ENCODE data around the gene FAM219A. TPM values are rescaled to one million over a fixed set of nuclear protein-coding genes. Genes with fewer than 3 reads are reported as not detected.
A peak's percentile ranks its signal among the peaks of the same experiment; 100 is the strongest.

Gene FAM219A
- polyA plus RNA-seq (2013, experiment 1 of 2) = 6.7 TPM
- 8.2 TPM for polyA plus RNA-seq (2013, experiment 2 of 2)

GRCh38 chr9:34458013-34458958 is at the start of gene FAM219A, which contains the start of gene DNAI1:
TSS of gene FAM219A (minus strand) at chr9:34458570. CDS start at chr9:34458263, 307 bp downstream.
TSS of gene DNAI1 (plus strand) at chr9:34458805. CDS start at chr9:34459006, 201 bp downstream.
- Histone ChIP-seq H3K36me3 (ENCODE audit: insufficient read depth, low read length) (no peaks in the 10 kb centered on the region), H3K4me1 (ENCODE audit: insufficient read depth, low read length) (0 out of 2 replicates have a peak, but pooled peaks cover 4% of the 10 kb centered on the region), H3K9me3 (ENCODE audit: insufficient read depth, low read depth, low read length) (no peaks in the 10 kb centered on the region), H3K27me3 (ENCODE audit: insufficient read depth, low read length) (peaks cover 15% of the 10 kb centered on the region; the same call in 1 of the 2 replicates), H3K4me3 (ENCODE audit: low read length) (peak within 1 kb of the TSS; percentile 73), H3K27ac (ENCODE audit: low read depth, low read length) (no peak within 1 kb of the TSS; the same call in 1 of the 2 replicates), H3K9ac (ENCODE audit: low read depth, low read length) (peak within 1 kb of the TSS; percentile 39)
- WGBS = under 1% methylated on average over 94 of the region's 94 CpGs

GRCh38 chr9:34507966-34508365 is 49.6 kb upstream of the FAM219A start:
- H3K9ac ChIP-seq (ENCODE audit: low read depth, low read length) = no peak overlapping the region
- no peak overlapping the region for H3K27ac ChIP-seq (ENCODE audit: low read depth, low read length)
- no peak overlapping the region for H3K4me3 ChIP-seq (ENCODE audit: low read length)
- no peaks in the 10 kb centered on the region for H3K36me3 ChIP-seq (ENCODE audit: insufficient read depth, low read length)
- H3K9me3 ChIP-seq (ENCODE audit: insufficient read depth, low read depth, low read length) = no peaks in the 10 kb centered on the region
- no peaks in the 10 kb centered on the region; the same call in 1 of the 2 replicates for H3K27me3 ChIP-seq (ENCODE audit: insufficient read depth, low read length)
- H3K4me1 ChIP-seq (ENCODE audit: insufficient read depth, low read length) = peaks cover 27% of the 10 kb centered on the region

- WGBS = 92% methylated on average over 5 of the region's 5 CpGs
- H3K4me1 ChIP-seq (ENCODE audit: insufficient read depth, low read length) = peaks cover 26% of the 10 kb centered on the region
- H3K4me3 ChIP-seq (ENCODE audit: low read length) = no peak overlapping the region
- no peaks in the 10 kb centered on the region; the same call in 1 of the 2 replicates for H3K27me3 ChIP-seq (ENCODE audit: insufficient read depth, low read length)
- no peak overlapping the region for H3K9ac ChIP-seq (ENCODE audit: low read depth, low read length)
- no peaks in the 10 kb centered on the region for H3K36me3 ChIP-seq (ENCODE audit: insufficient read depth, low read length)
- no peak overlapping the region for H3K27ac ChIP-seq (ENCODE audit: low read depth, low read length)
- H3K9me3 ChIP-seq (ENCODE audit: insufficient read depth, low read depth, low read length) = no peaks in the 10 kb centered on the region
These were observed 49.2 kb upstream of the FAM219A start for GRCh38 chr9:34507556-34507955.

- no peaks in the 10 kb centered on the region; the same call in 1 of the 2 replicates for H3K27me3 ChIP-seq (ENCODE audit: insufficient read depth, low read length)
- no peak overlapping the region for H3K9ac ChIP-seq (ENCODE audit: low read depth, low read length)
- no peaks in the 10 kb centered on the region for H3K9me3 ChIP-seq (ENCODE audit: insufficient read depth, low read depth, low read length)
- no peak overlapping the region for H3K27ac ChIP-seq (ENCODE audit: low read depth, low read length)
- no peaks in the 10 kb centered on the region for H3K36me3 ChIP-seq (ENCODE audit: insufficient read depth, low read length)
- 92% methylated on average over 7 of the region's 7 CpGs for WGBS
- peaks cover 18% of the 10 kb centered on the region; the same call in 1 of the 2 replicates for H3K4me1 ChIP-seq (ENCODE audit: insufficient read depth, low read length)
- H3K4me3 ChIP-seq (ENCODE audit: low read length) = no peak overlapping the region
These were observed 48.3 kb upstream of the FAM219A start for GRCh38 chr9:34506623-34507022.

GRCh38 chr9:34505370-34506120 is 47.2 kb upstream of the FAM219A start:
- H3K4me1 ChIP-seq (ENCODE audit: insufficient read depth, low read length) = peaks cover 9% of the 10 kb centered on the region; the same call in 1 of the 2 replicates
- H3K27ac ChIP-seq (ENCODE audit: low read depth, low read length) = no peak overlapping the region
- H3K9ac ChIP-seq (ENCODE audit: low read depth, low read length) = no peak overlapping the region
- no peaks in the 10 kb centered on the region for H3K27me3 ChIP-seq (ENCODE audit: insufficient read depth, low read length)
- WGBS = 92% methylated on average over 5 of the region's 5 CpGs
- H3K9me3 ChIP-seq (ENCODE audit: insufficient read depth, low read depth, low read length) = no peaks in the 10 kb centered on the region
- no peaks in the 10 kb centered on the region for H3K36me3 ChIP-seq (ENCODE audit: insufficient read depth, low read length)
- H3K4me3 ChIP-seq (ENCODE audit: low read length) = no peak overlapping the region

- Histone ChIP-seq H3K9me3 (ENCODE audit: insufficient read depth, low read depth, low read length) (no peaks in the 10 kb centered on the region), H3K27ac (ENCODE audit: low read depth, low read length) (no peak overlapping the region), H3K27me3 (ENCODE audit: insufficient read depth, low read length) (no peaks in the 10 kb centered on the region), H3K4me3 (ENCODE audit: low read length) (no peak overlapping the region), H3K36me3 (ENCODE audit: insufficient read depth, low read length) (no peaks in the 10 kb centered on the region), H3K9ac (ENCODE audit: low read depth, low read length) (no peak overlapping the region), H3K4me1 (ENCODE audit: insufficient read depth, low read length) (0 out of 2 replicates have a peak, but pooled peaks cover 4% of the 10 kb centered on the region)
These were observed 45.0 kb upstream of the FAM219A start for GRCh38 chr9:34503406-34503805.

GRCh38 chr9:34502891-34503290 is 44.5 kb upstream of the FAM219A start:
- no peak overlapping the region for H3K9ac ChIP-seq (ENCODE audit: low read depth, low read length)
- H3K27ac ChIP-seq (ENCODE audit: low read depth, low read length) = no peak overlapping the region
- H3K9me3 ChIP-seq (ENCODE audit: insufficient read depth, low read depth, low read length) = no peaks in the 10 kb centered on the region
- H3K27me3 ChIP-seq (ENCODE audit: insufficient read depth, low read length) = no peaks in the 10 kb centered on the region
- no peaks in the 10 kb centered on the region for H3K36me3 ChIP-seq (ENCODE audit: insufficient read depth, low read length)
- 0 out of 2 replicates have a peak, but pooled peaks cover 4% of the 10 kb centered on the region for H3K4me1 ChIP-seq (ENCODE audit: insufficient read depth, low read length)
- no peak overlapping the region for H3K4me3 ChIP-seq (ENCODE audit: low read length)
- 75% methylated on average over 6 of the region's 6 CpGs for WGBS

- Histone ChIP-seq H3K27me3 (ENCODE audit: insufficient read depth, low read length) (no peaks in the 10 kb centered on the region), H3K9ac (ENCODE audit: low read depth, low read length) (no peak overlapping the region), H3K27ac (ENCODE audit: low read depth, low read length) (no peak overlapping the region), H3K4me1 (ENCODE audit: insufficient read depth, low read length) (0 out of 2 replicates have a peak, but pooled peaks cover 4% of the 10 kb centered on the region), H3K9me3 (ENCODE audit: insufficient read depth, low read depth, low read length) (no peaks in the 10 kb centered on the region), H3K4me3 (ENCODE audit: low read length) (no peak overlapping the region), H3K36me3 (ENCODE audit: insufficient read depth, low read length) (no peaks in the 10 kb centered on the region)
- 79% methylated on average over 10 of the region's 10 CpGs for WGBS
These were observed 44.1 kb upstream of the FAM219A start for GRCh38 chr9:34502471-34502870.

- 55% methylated on average over 5 of the region's 5 CpGs for WGBS
- no peaks in the 10 kb centered on the region for H3K27me3 ChIP-seq (ENCODE audit: insufficient read depth, low read length)
- 0 out of 2 replicates have a peak, but pooled peaks cover 4% of the 10 kb centered on the region for H3K4me1 ChIP-seq (ENCODE audit: insufficient read depth, low read length)
- no peaks in the 10 kb centered on the region for H3K36me3 ChIP-seq (ENCODE audit: insufficient read depth, low read length)
- H3K4me3 ChIP-seq (ENCODE audit: low read length) = no peak overlapping the region
- no peak overlapping the region for H3K9ac ChIP-seq (ENCODE audit: low read depth, low read length)
- H3K9me3 ChIP-seq (ENCODE audit: insufficient read depth, low read depth, low read length) = no peaks in the 10 kb centered on the region
- H3K27ac ChIP-seq (ENCODE audit: low read depth, low read length) = no peak overlapping the region
These were observed 43.6 kb upstream of the FAM219A start for GRCh38 chr9:34501889-34502425.

- no peaks in the 10 kb centered on the region for H3K27me3 ChIP-seq (ENCODE audit: insufficient read depth, low read length)
- H3K4me1 ChIP-seq (ENCODE audit: insufficient read depth, low read length) = 0 out of 2 replicates have a peak, but pooled peaks cover 4% of the 10 kb centered on the region
- H3K9ac ChIP-seq (ENCODE audit: low read depth, low read length) = no peak overlapping the region
- H3K27ac ChIP-seq (ENCODE audit: low read depth, low read length) = no peak overlapping the region
- no peaks in the 10 kb centered on the region for H3K36me3 ChIP-seq (ENCODE audit: insufficient read depth, low read length)
- 90% methylated on average over 2 of the region's 2 CpGs for WGBS
- no peak overlapping the region for H3K4me3 ChIP-seq (ENCODE audit: low read length)
- no peaks in the 10 kb centered on the region for H3K9me3 ChIP-seq (ENCODE audit: insufficient read depth, low read depth, low read length)
These were observed 43.0 kb upstream of the FAM219A start for GRCh38 chr9:34501372-34501771.

Data from HUES64 (cell line).